ENCODE measurements around the gene UMPS. TPM values are rescaled to one million over a fixed set of nuclear protein-coding genes. Genes with fewer than 3 reads are reported as not detected.
A peak's percentile ranks its signal among the peaks of the same experiment; 100 is the strongest.
"Not testable (repeated sequence)": the region's sequence is repeated elsewhere in the genome, so short reads cannot be mapped to it uniquely, and the experiment has no call there.

Gene UMPS
- total RNA-seq, 1 experiment from 2014 or later: 46.0 TPM

GRCh38 chr3:124752051-124752450 lies 21.8 kb downstream of the UMPS start:
- CTCF ChIA-PET: interaction anchor here (1.3 kb wide), 1 partner anchor 9 kb away, joined by 3 read pairs; no protein-coding TSS in a partner anchor
- no TSS peak for BruUV-seq (replicated peaks)
- no peaks in the 10 kb centered on the region for H3K27me3 ChIP-seq (ENCODE audit: control insufficient read depth, insufficient read depth, low read length)
- no peaks in the 10 kb centered on the region for H3K9me3 ChIP-seq (ENCODE audit: control insufficient read depth, insufficient read depth, low read depth, low read length)
- intact Hi-C loops (cut with micrococcal nuclease; ENCODE audit: unreplicated experiment) (no loop called here), in situ Hi-C loops (cut with HindIII; ENCODE audit: low pct_unique_long_range_greater_than_20kb, low sequenced_read_pairs) (no loop called here)
- no peak overlapping the region for H3K27ac ChIP-seq (ENCODE audit: low read length)
- no peak for TF ChIP-seq TCF7L2 (IDR thresholded peaks at IDR 0.05; ENCODE audit: low read depth, low read length)
- no peak for TF ChIP-seq POLR2AphosphoS5 (IDR thresholded peaks at IDR 0.05; ENCODE audit: low read depth, low read length)
- no peak for TF ChIP-seq SIN3A (IDR thresholded peaks at IDR 0.05; ENCODE audit: borderline replicate concordance, insufficient read depth, low read depth, low read length)
- H3K36me3 ChIP-seq (ENCODE audit: control insufficient read depth, insufficient read depth, low read length): no peaks in the 10 kb centered on the region
- ATAC-seq (no peak), DNase-seq (ENCODE audit: low read depth, low spot score) (no peak)
- POLR2A ChIA-PET: no interaction called here
- no peaks in the 10 kb centered on the region for H3K4me1 ChIP-seq (ENCODE audit: control insufficient read depth, insufficient read depth, low read length)
- no peak overlapping the region for H3K4me3 ChIP-seq (ENCODE audit: low read depth in 2 of 2, low read length in 2 of 2)

DNA sequence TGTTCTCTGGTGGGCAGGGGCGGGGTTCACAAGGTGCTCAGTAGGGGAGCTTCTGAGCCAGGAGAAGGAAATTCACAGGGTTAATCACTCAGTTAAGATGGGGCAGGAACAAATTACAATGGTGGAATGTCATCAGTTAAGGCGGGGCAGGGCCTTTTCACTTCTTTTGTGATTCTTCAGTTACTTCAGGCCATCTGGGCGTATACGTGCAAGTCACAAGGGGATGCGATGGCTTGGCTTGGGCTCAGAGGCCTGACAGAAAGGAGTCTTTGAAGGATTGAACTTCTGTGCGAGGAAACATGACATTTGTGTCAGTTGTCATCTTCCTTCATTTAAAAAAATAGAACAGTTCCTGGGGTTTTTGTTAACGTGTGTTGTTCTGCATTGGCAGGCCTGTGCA lies 27.7 kb downstream of the UMPS start:
- DNase-seq (ENCODE audit: low read depth, low spot score); H3K36me3 ChIP-seq (ENCODE audit: control insufficient read depth, insufficient read depth, low read length); H3K27ac ChIP-seq (ENCODE audit: low read length); intact Hi-C loops (cut with micrococcal nuclease; ENCODE audit: unreplicated experiment); H3K27me3 ChIP-seq (ENCODE audit: control insufficient read depth, insufficient read depth, low read length); BruUV-seq (replicated peaks); in situ Hi-C loops (cut with HindIII; ENCODE audit: low pct_unique_long_range_greater_than_20kb, low sequenced_read_pairs); ATAC-seq; POLR2A ChIA-PET; H3K4me1 ChIP-seq (ENCODE audit: control insufficient read depth, insufficient read depth, low read length); H3K4me3 ChIP-seq (ENCODE audit: low read depth in 2 of 2, low read length in 2 of 2); H3K9me3 ChIP-seq (ENCODE audit: control insufficient read depth, insufficient read depth, low read depth, low read length): not testable (repeated sequence)
- CTCF ChIA-PET: interaction anchor here (0.5 kb wide), 1 partner anchor 250 kb away, joined by 3 read pairs; no protein-coding TSS in a partner anchor

- H3K4me3 ChIP-seq (ENCODE audit: low read depth in 2 of 2, low read length in 2 of 2): no peak overlapping the region
- no peaks in the 10 kb centered on the region; the same call in 1 of the 2 replicates for H3K36me3 ChIP-seq (ENCODE audit: control insufficient read depth, insufficient read depth, low read length)
- ChIA-PET CTCF (interaction anchor here (0.5 to 2.7 kb wide), 5 partner anchors 70 to 249 kb away, joined by 3 to 20 read pairs (median 3); no protein-coding TSS in a partner anchor), POLR2A (no interaction called here)
- ATAC-seq: no peak
- 0 out of 2 replicates have a peak overlapping the region, but pooled peaks have one; percentile 12 for H3K27ac ChIP-seq (ENCODE audit: low read length)
- H3K9me3 ChIP-seq (ENCODE audit: control insufficient read depth, insufficient read depth, low read depth, low read length): no peaks in the 10 kb centered on the region
- H3K27me3 ChIP-seq (ENCODE audit: control insufficient read depth, insufficient read depth, low read length): no peaks in the 10 kb centered on the region
- TF ChIP-seq POLR2AphosphoS5 (IDR thresholded peaks at IDR 0.05; ENCODE audit: low read depth, low read length) (no peak), SIN3A (IDR thresholded peaks at IDR 0.05; ENCODE audit: borderline replicate concordance, insufficient read depth, low read depth, low read length) (no peak), CTCF (IDR thresholded peaks at IDR 0.05) (no peak), TCF7L2 (IDR thresholded peaks at IDR 0.05; ENCODE audit: low read depth, low read length) (no peak), REST (IDR thresholded peaks at IDR 0.05; ENCODE audit: insufficient read depth in 1 of 2, low read depth in 2 of 2, low read length in 1 of 2) (no peak)
- intact Hi-C loops (cut with micrococcal nuclease; ENCODE audit: unreplicated experiment) (no loop called here), in situ Hi-C loops (cut with HindIII; ENCODE audit: low pct_unique_long_range_greater_than_20kb, low sequenced_read_pairs) (no loop called here)
- no peak for DNase-seq (ENCODE audit: low read depth, low spot score)
- BruUV-seq (replicated peaks): no TSS peak
- peaks cover 7% of the 10 kb centered on the region for H3K4me1 ChIP-seq (ENCODE audit: control insufficient read depth, insufficient read depth, low read length)
Observed at GRCh38 chr3:124758851-124759635, 28.8 kb downstream of the UMPS start.
